A549 (cell line): Measurements from ENCODE around the gene TRIM3. TPM values are rescaled to one million over a fixed set of nuclear protein-coding genes. Genes with fewer than 3 reads are reported as not detected.
A peak's percentile ranks its signal among the peaks of the same experiment; 100 is the strongest.

Source experiments
- CEBPB ChIP-seq, 2 experiments: fragments of >200 bp in 1 of 2; sonication (Bioruptor Twin) in 1 of 2; formaldehyde crosslinking in 1 of 2; IDR thresholded peaks; 2 replicates each; pipeline ENCODE4 v1.6.1; 2012 to 2016
- CHD2 ChIP-seq: fragments of 150-350 bp; IDR thresholded peaks from 2 replicates; pipeline ENCODE4 v1.6.1; 2014; ENCODE audit warnings: low read length; ENCODE audit not compliant: partially characterized antibody
- EHMT2 ChIP-seq: fragments of 200-600 bp; sonication (generic); IDR thresholded peaks from 2 replicates; pipeline ENCODE4 v1.6.1; 2016; ENCODE audit warnings: antibody characterized with exemption, low read depth, mild to moderate bottlenecking, moderate library complexity
- EP300 ChIP-seq, 2 experiments: fragments of >200 bp; sonication (Bioruptor Twin); formaldehyde crosslinking; IDR thresholded peaks; 2 replicates in 1 of 2; 3 replicates in 1 of 2; pipeline ENCODE4 v1.6.1; 2016 to 2017
- ESRRA ChIP-seq: fragments of 150-350 bp; IDR thresholded peaks from 2 replicates; pipeline ENCODE4 v1.6.1; 2014; ENCODE audit warnings: mild to moderate bottlenecking, low read length, borderline replicate concordance
- FOSB ChIP-seq: fragments of 250-450 bp; sonication (Bioruptor Pico); IDR thresholded peaks from 2 replicates; pipeline ENCODE4 v1.5.0; 2020; ENCODE audit warnings: mild to moderate bottlenecking, moderate library complexity
- FOSL2 ChIP-seq, 2 experiments: fragments of 450-650 bp in 1 of 2; fragments of >200 bp in 1 of 2; sonication (Bioruptor Twin) in 1 of 2; formaldehyde crosslinking; IDR thresholded peaks; 2 replicates each; pipeline versions ENCODE4 v1.5.0 to v1.6.1; 2016 to 2020; ENCODE audit warnings: mild to moderate bottlenecking in 1 of 2, moderate library complexity in 1 of 2
- FOXS1 ChIP-seq: fragments of 250-450 bp; sonication (Bioruptor Pico); IDR thresholded peaks from 2 replicates; pipeline ENCODE4 v1.5.0; 2020; ENCODE audit warnings: mild to moderate bottlenecking, moderate library complexity
- GATA3 ChIP-seq: IDR thresholded peaks from 2 replicates; pipeline ENCODE4 v1.6.1; 2012; ENCODE audit warnings: borderline replicate concordance
- HDAC2 ChIP-seq: fragments of 200-600 bp; sonication (generic); IDR thresholded peaks from 2 replicates; pipeline ENCODE4 v1.6.1; 2016
- HES2 ChIP-seq: fragments of >200 bp; sonication (Bioruptor Twin); formaldehyde crosslinking; IDR thresholded peaks from 2 replicates; pipeline ENCODE4 v1.6.1; 2016
- HEYL ChIP-seq: fragments of 250-450 bp; sonication (Bioruptor Pico); IDR thresholded peaks from 2 replicates; pipeline ENCODE4 v1.8.0; 2021; ENCODE audit warnings: mild to moderate bottlenecking, moderate library complexity
- HOXA7 ChIP-seq: fragments of 250-450 bp; sonication (Bioruptor Pico); IDR thresholded peaks from 2 replicates; pipeline ENCODE4 v1.5.0; 2020; ENCODE audit warnings: mild to moderate bottlenecking, moderate library complexity
- JUN ChIP-seq, 2 experiments: fragments of >200 bp; sonication (Bioruptor Twin); formaldehyde crosslinking; IDR thresholded peaks; 2 replicates in 1 of 2; 3 replicates in 1 of 2; pipeline ENCODE4 v1.6.1; 2016 to 2017
- JUNB ChIP-seq: fragments of >200 bp; sonication (Bioruptor Twin); formaldehyde crosslinking; IDR thresholded peaks from 2 replicates; pipeline ENCODE4 v1.6.1; 2016
- KDM1A ChIP-seq: fragments of 200-600 bp; sonication (generic); IDR thresholded peaks from 2 replicates; pipeline ENCODE4 v1.6.1; 2016; ENCODE audit warnings: low read depth, mild to moderate bottlenecking
- KDM5A ChIP-seq: fragments of 200-600 bp; sonication (generic); IDR thresholded peaks from 2 replicates; pipeline ENCODE4 v1.6.1; 2016; ENCODE audit warnings: antibody characterized with exemption, mild to moderate bottlenecking
- MAFK ChIP-seq: fragments of 450-650 bp; IDR thresholded peaks from 2 replicates; pipeline ENCODE4 v1.6.1; 2014; ENCODE audit not compliant: partially characterized antibody
- MAX ChIP-seq: IDR thresholded peaks from 2 replicates; pipeline ENCODE4 v1.6.1; 2012
- MYC ChIP-seq: IDR thresholded peaks from 2 replicates; pipeline ENCODE4 v1.6.1; 2012; ENCODE audit warnings: mild to moderate bottlenecking, inconsistent platforms, low read length, improper control_type of control experiment, borderline replicate concordance
- NPAS2 ChIP-seq: fragments of 250-450 bp; sonication (Bioruptor Pico); IDR thresholded peaks from 2 replicates; pipeline ENCODE4 v1.8.0; 2022; ENCODE audit warnings: mild to moderate bottlenecking, moderate library complexity, borderline replicate concordance
- PHF8 ChIP-seq: fragments of 200-600 bp; sonication (generic); IDR thresholded peaks from 2 replicates; pipeline ENCODE4 v1.6.1; 2016; ENCODE audit warnings: low read depth, mild to moderate bottlenecking, antibody characterized with exemption, moderate library complexity, borderline replicate concordance
- POLR2AphosphoS2 ChIP-seq: conservative IDR thresholded peaks from 2 replicates; pipeline ENCODE4 v1.6.1; 2012; ENCODE audit warnings: low read length, improper control_type of control experiment, inconsistent platforms
- RCOR1 ChIP-seq: fragments of 150-350 bp; IDR thresholded peaks from 2 replicates; pipeline ENCODE4 v1.6.1; 2014; ENCODE audit warnings: antibody characterized with exemption, low read length, low read depth
- REST ChIP-seq: fragments of 200-600 bp; sonication (generic); IDR thresholded peaks from 2 replicates; pipeline ENCODE4 v1.6.1; 2016; ENCODE audit warnings: antibody characterized with exemption, mild to moderate bottlenecking, moderate library complexity
- RFX5 ChIP-seq: fragments of 450-650 bp; IDR thresholded peaks from 2 replicates; pipeline ENCODE4 v1.7.1; 2014; ENCODE audit warnings: antibody characterized with exemption, mild to moderate bottlenecking, moderate library complexity
- RNF2 ChIP-seq: fragments of 200-600 bp; sonication (generic); IDR thresholded peaks from 2 replicates; pipeline ENCODE4 v1.6.1; 2016; ENCODE audit warnings: low read depth, mild to moderate bottlenecking, antibody characterized with exemption, moderate library complexity, borderline replicate concordance
- SMC3 ChIP-seq: fragments of >200 bp; sonication (Bioruptor Twin); formaldehyde crosslinking; IDR thresholded peaks from 3 replicates; pipeline ENCODE4 v1.6.1; 2018; ENCODE audit warnings: inconsistent platforms
- SREBF2 ChIP-seq: fragments of 450-650 bp; IDR thresholded peaks from 2 replicates; pipeline ENCODE4 v1.6.1; 2014; ENCODE audit warnings: mild to moderate bottlenecking, moderate library complexity
- TP53 ChIP-seq: fragments of 250-450 bp; sonication (Bioruptor Pico); IDR thresholded peaks from 2 replicates; pipeline ENCODE4 v1.5.0; 2021; ENCODE audit warnings: mild to moderate bottlenecking, moderate library complexity
- USF2 ChIP-seq: fragments of 450-650 bp; IDR thresholded peaks from 2 replicates; pipeline ENCODE4 v1.6.1; 2014; ENCODE audit warnings: antibody characterized with exemption
- ZSCAN20 ChIP-seq: fragments of 250-450 bp; sonication (Bioruptor Pico); IDR thresholded peaks from 2 replicates; pipeline ENCODE4 v1.8.0; 2022; ENCODE audit warnings: mild to moderate bottlenecking, moderate library complexity
- polyA plus RNA-seq, 4 experiments: library from polyadenylated mRNA; depleted of rRNA in 3 of 4; stranded (reverse); fragments of >200 nt; fragmentation: RNase III in 1 of 4; extraction: RNeasy Plus Mini Kit Qiagen cat#74134 plus additional on column Dnase treatment in 1 of 4; gene quantifications; 2 replicates in 3 of 4; 3 replicates in 1 of 4; pipeline ENCODE4 v1.2.3, GENCODE V29; 2011 to 2017
- TF ChIP-seq, protein P1 (sequence below): fragments of 250-450 bp; sonication (Bioruptor Pico); IDR thresholded peaks from 2 replicates; pipeline ENCODE4 v1.5.0; 2021; ENCODE audit warnings: mild to moderate bottlenecking, moderate library complexity, borderline replicate concordance
- TF ChIP-seq, protein P2 (sequence below): fragments of 250-450 bp; sonication (Bioruptor Pico); IDR thresholded peaks from 2 replicates; pipeline ENCODE4 v1.5.0; 2020; ENCODE audit warnings: low read depth, mild to moderate bottlenecking, moderate library complexity

The TRIM3 gene
- polyA plus RNA-seq, 2 of the 4 experiments (the other 2 are of a cell fraction), result 10.0 to 17.5 TPM

GRCh38 chr11:6481012-6481923 lies 7.5 kb upstream of the TRIM3 start, which contains the start of the genes ARFIP2 and TIMM10B (continued):
- TF ChIP-seq, protein P1, sequence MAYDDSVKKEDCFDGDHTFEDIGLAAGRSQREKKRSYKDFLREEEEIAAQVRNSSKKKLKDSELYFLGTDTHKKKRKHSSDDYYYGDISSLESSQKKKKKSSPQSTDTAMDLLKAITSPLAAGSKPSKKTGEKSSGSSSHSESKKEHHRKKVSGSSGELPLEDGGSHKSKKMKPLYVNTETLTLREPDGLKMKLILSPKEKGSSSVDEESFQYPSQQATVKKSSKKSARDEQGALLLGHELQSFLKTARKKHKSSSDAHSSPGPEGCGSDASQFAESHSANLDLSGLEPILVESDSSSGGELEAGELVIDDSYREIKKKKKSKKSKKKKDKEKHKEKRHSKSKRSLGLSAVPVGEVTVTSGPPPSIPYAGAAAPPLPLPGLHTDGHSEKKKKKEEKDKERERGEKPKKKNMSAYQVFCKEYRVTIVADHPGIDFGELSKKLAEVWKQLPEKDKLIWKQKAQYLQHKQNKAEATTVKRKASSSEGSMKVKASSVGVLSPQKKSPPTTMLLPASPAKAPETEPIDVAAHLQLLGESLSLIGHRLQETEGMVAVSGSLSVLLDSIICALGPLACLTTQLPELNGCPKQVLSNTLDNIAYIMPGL (CRISPR knock-in tag), result no peak
- TF ChIP-seq RNF2 (no peak), JUN (IDR thresholded peaks at IDR 0.05) (peak; percentile 71 to 77), FOSL2 (IDR thresholded peaks at IDR 0.05) (no peak), FOSL2 (CRISPR knock-in tag; IDR thresholded peaks at IDR 0.05) (no peak), CHD2 (peak; percentile 52), POLR2AphosphoS2 (no peak), FOXS1 (no peak), FOSB (no peak), MAX (peak; percentile 88), MYC (peak; percentile 32; the same call in 1 of the 2 replicates), KDM1A (no peak), ZSCAN20 (CRISPR knock-in tag) (no peak), HES2 (no peak), HEYL (CRISPR knock-in tag) (no peak), RCOR1 (no peak), EHMT2 (no peak), JUNB (no peak), HDAC2 (no peak), MAFK (peak; percentile 41), NPAS2 (CRISPR knock-in tag) (no peak), HOXA7 (CRISPR knock-in tag) (no peak), KDM5A (peak; percentile 70), GATA3 (0 out of 2 replicates have a peak, but pooled peaks have one; percentile 10), USF2 (no peak), SMC3 (no peak), CEBPB (IDR thresholded peaks at IDR 0.05) (no peak), ESRRA (no peak), EP300 (IDR thresholded peaks at IDR 0.05) (no peak), TP53 (CRISPR knock-in tag) (no peak), REST (no peak; the same call in 1 of the 2 replicates), SREBF2 (no peak), PHF8 (peak; percentile 79; the same call in 1 of the 2 replicates), RFX5 (no peak)
- TF ChIP-seq, protein P2, sequence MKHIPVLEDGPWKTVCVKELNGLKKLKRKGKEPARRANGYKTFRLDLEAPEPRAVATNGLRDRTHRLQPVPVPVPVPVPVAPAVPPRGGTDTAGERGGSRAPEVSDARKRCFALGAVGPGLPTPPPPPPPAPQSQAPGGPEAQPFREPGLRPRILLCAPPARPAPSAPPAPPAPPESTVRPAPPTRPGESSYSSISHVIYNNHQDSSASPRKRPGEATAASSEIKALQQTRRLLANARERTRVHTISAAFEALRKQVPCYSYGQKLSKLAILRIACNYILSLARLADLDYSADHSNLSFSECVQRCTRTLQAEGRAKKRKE (CRISPR knock-in tag), result no peak
